Retina (tissue), 1 donor: ENCODE results near the gene SDS.

Source experiments
- DNase-seq: peaks from one replicate; pipeline ENCODE4 v3.0.0-alpha.2; 2016

SDS gene

GRCh38 chr12:113398346-113399290 lies 5.1 kb downstream of the SDS start:
- no peak for DNase-seq

GRCh38 chr12:113397497-113398197 lies 6.0 kb downstream of the SDS start:
- no peak for DNase-seq

- no peak for DNase-seq
Observed at GRCh38 chr12:113396828-113397496, 6.7 kb downstream of the SDS start.

- DNase-seq, result no peak
Observed at GRCh38 chr12:113396200-113396599, 7.5 kb downstream of the SDS start.

- no peak for DNase-seq
Observed at GRCh38 chr12:113395119-113395518, 8.6 kb downstream of the SDS start.

GRCh38 chr12:113393749-113394148 lies 9.9 kb downstream of the SDS start:
- no peak for DNase-seq

- DNase-seq, result no peak
Observed at GRCh38 chr12:113392988-113393579, 10.6 kb downstream of the SDS start.

- no peak for DNase-seq
Observed at GRCh38 chr12:113392520-113392919, 11.2 kb downstream of the SDS start.

GRCh38 chr12:113391650-113392337 lies 11.9 kb downstream of the SDS start:
- DNase-seq, result no peak

- DNase-seq, result no peak
Observed at GRCh38 chr12:113391145-113391544, 12.5 kb downstream of the SDS start.

- DNase-seq, result no peak
Observed at GRCh38 chr12:113390064-113391043, 13.3 kb downstream of the SDS start.

- no peak for DNase-seq
Observed at GRCh38 chr12:113388351-113388750, 15.3 kb downstream of the SDS start.

GRCh38 chr12:113387631-113388030 lies 16.1 kb downstream of the SDS start:
- DNase-seq, result no peak

GRCh38 chr12:113386866-113387566 lies 16.7 kb downstream of the SDS start:
- DNase-seq, result no peak

- DNase-seq, result no peak
Observed at GRCh38 chr12:113385282-113385882, 18.3 kb downstream of the SDS start.

- DNase-seq, result no peak
Observed at GRCh38 chr12:113384778-113385177, 18.9 kb downstream of the SDS start.

- no peak for DNase-seq
Observed at GRCh38 chr12:113382206-113382605, 21.5 kb downstream of the SDS start.

- no peak for DNase-seq
Observed at GRCh38 chr12:113381220-113381619, 22.5 kb downstream of the SDS start.

GRCh38 chr12:113378291-113378690 lies 25.4 kb downstream of the SDS start:
- DNase-seq, result no peak

- no peak for DNase-seq
Observed at GRCh38 chr12:113374823-113375428, 28.8 kb downstream of the SDS start.
